ENCODE data around the gene ZNF329.

Gene ZNF329

DNA sequence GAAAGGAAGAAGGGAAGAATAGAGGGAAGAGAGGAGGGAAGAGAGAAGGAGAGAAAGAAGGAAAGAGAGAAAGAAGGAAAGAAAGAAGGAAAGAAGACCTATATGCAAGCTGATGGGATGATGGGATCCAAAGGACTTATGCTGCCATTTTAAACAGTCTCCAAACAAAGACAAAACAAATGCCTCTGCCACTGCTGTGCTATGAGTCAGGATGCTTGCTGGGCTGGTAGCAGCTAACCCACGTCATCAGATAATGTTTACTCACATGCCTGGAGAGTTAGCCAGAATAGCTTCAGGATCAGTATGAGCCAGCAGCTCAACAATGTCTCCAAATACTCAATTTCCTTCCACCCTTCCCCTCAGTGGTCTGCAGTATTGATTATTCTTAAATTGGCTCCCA is 20.3 kb upstream of the ZNF329 start:
- no peak for DNase-seq (ENCODE audit: low read depth)

DNA sequence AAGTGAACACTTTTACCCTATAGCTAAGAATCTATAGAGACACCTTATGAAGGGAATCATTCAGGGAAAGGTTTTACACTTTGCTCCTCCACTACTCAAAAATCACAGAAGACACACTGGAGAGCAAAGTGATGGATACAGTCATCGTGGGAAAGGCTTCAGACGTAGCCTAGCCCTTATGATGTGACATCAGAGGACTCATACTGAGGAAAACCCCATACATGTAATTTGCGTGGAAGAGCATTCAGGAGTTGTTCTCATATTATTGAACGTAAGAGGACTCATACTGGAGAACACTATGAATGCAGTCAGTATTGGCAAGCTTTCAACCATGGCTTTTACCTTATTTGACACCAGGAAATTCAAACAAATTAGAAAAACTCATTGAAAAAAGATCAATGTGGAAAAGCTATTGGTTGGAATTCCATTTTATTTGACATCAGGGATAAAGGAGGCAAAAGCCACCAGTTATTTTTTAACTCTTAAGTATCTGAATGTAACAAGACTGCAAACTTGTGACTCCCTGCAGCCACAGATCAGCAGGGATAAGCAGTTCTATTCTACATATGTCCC is 16.2 kb upstream of the ZNF329 start:
- H3K4me3 ChIP-seq (ENCODE audit: control insufficient read depth, low read depth, low read length), result no peak overlapping the region
- TF ChIP-seq, protein P1, sequence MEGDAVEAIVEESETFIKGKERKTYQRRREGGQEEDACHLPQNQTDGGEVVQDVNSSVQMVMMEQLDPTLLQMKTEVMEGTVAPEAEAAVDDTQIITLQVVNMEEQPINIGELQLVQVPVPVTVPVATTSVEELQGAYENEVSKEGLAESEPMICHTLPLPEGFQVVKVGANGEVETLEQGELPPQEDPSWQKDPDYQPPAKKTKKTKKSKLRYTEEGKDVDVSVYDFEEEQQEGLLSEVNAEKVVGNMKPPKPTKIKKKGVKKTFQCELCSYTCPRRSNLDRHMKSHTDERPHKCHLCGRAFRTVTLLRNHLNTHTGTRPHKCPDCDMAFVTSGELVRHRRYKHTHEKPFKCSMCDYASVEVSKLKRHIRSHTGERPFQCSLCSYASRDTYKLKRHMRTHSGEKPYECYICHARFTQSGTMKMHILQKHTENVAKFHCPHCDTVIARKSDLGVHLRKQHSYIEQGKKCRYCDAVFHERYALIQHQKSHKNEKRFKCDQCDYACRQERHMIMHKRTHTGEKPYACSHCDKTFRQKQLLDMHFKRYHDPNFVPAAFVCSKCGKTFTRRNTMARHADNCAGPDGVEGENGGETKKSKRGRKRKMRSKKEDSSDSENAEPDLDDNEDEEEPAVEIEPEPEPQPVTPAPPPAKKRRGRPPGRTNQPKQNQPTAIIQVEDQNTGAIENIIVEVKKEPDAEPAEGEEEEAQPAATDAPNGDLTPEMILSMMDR (IDR thresholded peaks at IDR 0.05; ENCODE audit: control insufficient read depth, insufficient read depth, low read depth, low read length, missing control alignments), result no peak
- no peak for DNase-seq (ENCODE audit: low read depth)

More for the DNA sequence above, 20.3 kb upstream of the ZNF329 start:
- no peak overlapping the region for H3K4me3 ChIP-seq (ENCODE audit: control insufficient read depth, low read depth, low read length)
- TF ChIP-seq, protein P1 (IDR thresholded peaks at IDR 0.05; ENCODE audit: control insufficient read depth, insufficient read depth, low read depth, low read length, missing control alignments), result no peak

DNA sequence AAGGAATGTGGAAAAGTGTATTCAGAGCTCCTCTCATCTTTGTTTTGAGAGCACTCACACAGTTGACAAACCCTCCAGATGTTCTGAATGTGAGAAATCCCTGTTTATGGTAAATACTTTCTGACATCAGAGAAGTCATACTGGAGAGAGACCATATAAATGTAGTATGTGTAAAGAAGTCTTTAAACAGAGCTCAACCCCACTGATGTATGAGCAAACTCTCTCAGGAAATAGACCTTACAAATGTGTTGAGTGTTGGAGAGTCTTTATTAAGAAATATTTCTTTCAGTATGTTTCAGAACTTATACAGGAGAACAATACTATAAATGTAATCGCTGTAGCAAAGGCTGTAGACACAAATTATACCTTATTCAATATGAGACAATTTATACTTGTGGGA is 15.7 kb upstream of the ZNF329 start:
- H3K4me3 ChIP-seq (ENCODE audit: control insufficient read depth, low read depth, low read length), result no peak overlapping the region
- DNase-seq (ENCODE audit: low read depth), result no peak
- TF ChIP-seq, protein P1 (IDR thresholded peaks at IDR 0.05; ENCODE audit: control insufficient read depth, insufficient read depth, low read depth, low read length, missing control alignments), result no peak

DNA sequence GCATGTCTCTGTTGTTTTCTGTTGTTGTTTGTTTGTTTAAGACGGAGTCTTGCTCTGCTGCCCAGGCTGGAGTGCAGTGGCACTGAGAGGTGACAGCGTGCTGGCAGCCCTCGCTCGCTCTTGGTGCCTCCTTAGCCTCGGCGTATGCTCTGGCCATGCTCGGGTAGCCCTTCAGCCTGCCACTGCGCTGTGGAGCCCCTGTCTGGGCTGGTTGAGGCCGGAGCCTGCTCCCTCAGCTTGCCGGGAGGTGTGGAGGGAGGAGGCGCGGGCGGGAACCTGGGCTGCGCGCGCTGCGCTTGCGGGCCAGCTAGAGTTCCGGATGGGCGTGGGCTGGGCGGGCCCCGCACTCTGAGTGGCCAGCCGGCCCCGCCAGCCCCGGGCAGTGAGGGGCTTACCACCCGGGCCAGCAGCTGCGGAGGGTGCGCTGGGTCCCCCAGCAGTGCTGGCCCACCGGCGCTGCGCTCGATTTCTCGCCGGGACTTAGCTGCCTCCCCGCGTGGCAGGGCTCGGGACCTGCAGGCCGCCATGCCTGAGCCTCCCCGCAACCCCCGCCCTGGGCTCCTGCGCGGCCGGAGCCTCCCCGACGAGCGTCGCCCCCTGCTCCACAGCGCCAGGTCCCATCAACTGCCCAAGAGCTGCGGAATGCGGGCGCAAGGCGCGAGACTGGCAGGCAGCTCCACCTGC is 6.6 kb upstream of the ZNF329 start:
- no peak for DNase-seq (ENCODE audit: low read depth)
- H3K4me3 ChIP-seq (ENCODE audit: control insufficient read depth, low read depth, low read length), result no peak overlapping the region
- TF ChIP-seq, protein P1 (IDR thresholded peaks at IDR 0.05; ENCODE audit: control insufficient read depth, insufficient read depth, low read depth, low read length, missing control alignments), result no peak

DNA sequence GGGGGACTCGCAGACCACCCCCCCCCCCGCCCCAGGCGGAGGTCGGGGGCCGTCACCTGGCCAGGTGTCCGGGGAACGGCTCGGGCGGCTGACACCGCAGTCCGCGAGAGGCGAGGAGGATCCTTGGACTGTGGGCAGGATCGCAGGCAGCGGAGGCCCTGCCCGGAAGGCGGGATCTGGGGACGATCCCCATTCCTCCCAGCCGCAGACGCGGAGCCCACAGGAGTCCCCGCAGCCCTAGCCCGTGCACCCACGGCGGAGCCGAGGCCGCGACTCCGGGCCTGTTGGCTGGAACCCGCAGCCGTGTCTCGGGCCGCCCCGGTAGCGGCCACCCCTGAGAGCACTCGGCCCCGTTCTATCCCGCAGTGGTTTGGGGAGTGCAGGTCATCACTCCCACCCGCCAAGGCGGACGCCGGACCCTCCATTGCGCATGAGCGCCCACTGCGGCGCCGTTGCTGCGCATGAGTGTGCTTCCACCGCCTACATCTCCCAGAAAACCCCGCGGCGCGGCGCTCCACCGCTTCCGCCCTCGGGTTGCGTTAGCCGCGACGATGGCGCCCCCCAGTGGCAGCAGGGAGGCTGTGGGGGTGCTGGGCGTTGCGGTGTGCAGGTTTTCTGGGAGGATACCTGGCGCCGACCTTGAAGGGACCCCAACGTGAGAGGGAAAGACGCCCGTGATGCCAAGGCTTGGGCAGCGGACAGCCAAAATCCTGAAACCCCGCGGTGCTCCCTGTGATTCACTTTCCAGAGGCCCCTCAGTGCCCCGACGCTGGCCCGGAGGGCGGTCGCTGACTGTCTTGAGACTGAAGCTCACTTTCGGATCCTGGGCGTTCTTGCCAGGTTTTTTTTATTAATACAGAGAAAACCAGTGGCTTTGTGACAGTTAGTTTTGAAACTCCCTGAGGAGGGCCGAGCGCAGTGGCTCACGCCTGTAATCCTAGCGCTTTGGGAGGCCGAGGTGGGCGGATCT is 4.4 kb upstream of the ZNF329 start:
- H3K4me3 ChIP-seq (ENCODE audit: control insufficient read depth, low read depth, low read length), result peak overlapping the region; percentile 86
- peak; percentile 70 for DNase-seq (ENCODE audit: low read depth)
- TF ChIP-seq, protein P1 (IDR thresholded peaks at IDR 0.05; ENCODE audit: control insufficient read depth, insufficient read depth, low read depth, low read length, missing control alignments), result peak; percentile 98

DNA sequence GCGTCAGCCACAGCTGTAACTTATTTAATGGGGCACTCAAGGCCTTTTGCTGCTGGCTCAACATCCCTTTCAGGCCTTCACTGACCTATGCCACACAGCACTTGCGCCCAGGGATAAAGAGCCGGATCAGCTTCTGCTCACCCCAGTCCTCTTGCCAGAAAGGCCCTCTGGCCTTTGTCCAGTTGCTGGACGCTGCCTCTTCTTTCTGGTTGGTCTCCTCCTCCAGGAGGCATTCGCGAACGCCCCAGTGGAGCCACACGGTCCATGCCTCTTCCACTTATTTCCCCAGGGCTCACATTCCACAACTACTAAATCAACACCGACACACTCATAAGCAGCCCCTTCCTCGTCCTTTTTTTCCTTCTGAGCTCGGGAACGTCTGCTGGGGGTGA is 3.7 kb upstream of the ZNF329 start:
- TF ChIP-seq, protein P1 (IDR thresholded peaks at IDR 0.05; ENCODE audit: control insufficient read depth, insufficient read depth, low read depth, low read length, missing control alignments), result no peak
- peak overlapping the region; percentile 86 for H3K4me3 ChIP-seq (ENCODE audit: control insufficient read depth, low read depth, low read length)
- peak; percentile 13 for DNase-seq (ENCODE audit: low read depth)

Measured in AG09309 (cell line).